ENCODE data around the gene TH.

DNA sequence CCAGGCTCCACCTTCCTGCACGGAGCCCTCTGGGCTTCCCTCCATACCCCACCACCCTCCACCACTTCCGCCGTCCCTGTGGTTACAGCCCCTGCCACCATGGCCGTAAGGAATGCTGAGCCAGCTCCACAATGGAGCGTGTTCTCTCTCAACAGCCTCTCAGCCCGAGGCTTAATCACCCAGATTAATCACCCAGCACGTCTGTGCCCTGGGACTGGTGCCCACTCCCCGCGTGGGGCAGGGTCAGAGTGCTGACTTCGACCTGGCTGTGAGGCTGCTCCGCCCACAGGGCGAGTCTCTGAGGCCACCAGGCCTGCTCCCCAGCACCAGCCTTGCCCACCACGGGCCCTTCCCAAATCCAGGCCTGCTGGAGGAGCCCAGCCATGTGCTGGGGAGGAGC lies 4.0 kb upstream of the TH start:
- TF ChIP-seq, protein P1, sequence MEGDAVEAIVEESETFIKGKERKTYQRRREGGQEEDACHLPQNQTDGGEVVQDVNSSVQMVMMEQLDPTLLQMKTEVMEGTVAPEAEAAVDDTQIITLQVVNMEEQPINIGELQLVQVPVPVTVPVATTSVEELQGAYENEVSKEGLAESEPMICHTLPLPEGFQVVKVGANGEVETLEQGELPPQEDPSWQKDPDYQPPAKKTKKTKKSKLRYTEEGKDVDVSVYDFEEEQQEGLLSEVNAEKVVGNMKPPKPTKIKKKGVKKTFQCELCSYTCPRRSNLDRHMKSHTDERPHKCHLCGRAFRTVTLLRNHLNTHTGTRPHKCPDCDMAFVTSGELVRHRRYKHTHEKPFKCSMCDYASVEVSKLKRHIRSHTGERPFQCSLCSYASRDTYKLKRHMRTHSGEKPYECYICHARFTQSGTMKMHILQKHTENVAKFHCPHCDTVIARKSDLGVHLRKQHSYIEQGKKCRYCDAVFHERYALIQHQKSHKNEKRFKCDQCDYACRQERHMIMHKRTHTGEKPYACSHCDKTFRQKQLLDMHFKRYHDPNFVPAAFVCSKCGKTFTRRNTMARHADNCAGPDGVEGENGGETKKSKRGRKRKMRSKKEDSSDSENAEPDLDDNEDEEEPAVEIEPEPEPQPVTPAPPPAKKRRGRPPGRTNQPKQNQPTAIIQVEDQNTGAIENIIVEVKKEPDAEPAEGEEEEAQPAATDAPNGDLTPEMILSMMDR (IDR thresholded peaks at IDR 0.05), result no peak
- TF ChIP-seq RAD21 (IDR thresholded peaks at IDR 0.05; ENCODE audit: low read length) (no peak), RCOR1 (IDR thresholded peaks at IDR 0.05; ENCODE audit: low read length) (no peak), EP300 (IDR thresholded peaks at IDR 0.05; ENCODE audit: borderline replicate concordance in 1 of 2, low read depth in 1 of 2, low read length in 1 of 2) (no peak), YY1 (IDR thresholded peaks at IDR 0.05; ENCODE audit: low read depth) (no peak), MEF2A (IDR thresholded peaks at IDR 0.05; ENCODE audit: borderline replicate concordance, low read depth) (no peak), GATA2 (CRISPR knock-in tag; IDR thresholded peaks at IDR 0.05) (no peak), EZH2phosphoT487 (IDR thresholded peaks at IDR 0.05; ENCODE audit: borderline replicate concordance, low read depth) (no peak), POLR2AphosphoS5 (IDR thresholded peaks at IDR 0.05; ENCODE audit: low read depth, low read length) (no peak)
- TF ChIP-seq, protein P2, sequence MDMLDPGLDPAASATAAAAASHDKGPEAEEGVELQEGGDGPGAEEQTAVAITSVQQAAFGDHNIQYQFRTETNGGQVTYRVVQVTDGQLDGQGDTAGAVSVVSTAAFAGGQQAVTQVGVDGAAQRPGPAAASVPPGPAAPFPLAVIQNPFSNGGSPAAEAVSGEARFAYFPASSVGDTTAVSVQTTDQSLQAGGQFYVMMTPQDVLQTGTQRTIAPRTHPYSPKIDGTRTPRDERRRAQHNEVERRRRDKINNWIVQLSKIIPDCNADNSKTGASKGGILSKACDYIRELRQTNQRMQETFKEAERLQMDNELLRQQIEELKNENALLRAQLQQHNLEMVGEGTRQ (IDR thresholded peaks at IDR 0.05; ENCODE audit: borderline replicate concordance, low read depth, low read length), result no peak
- TF ChIP-seq, protein P3, sequence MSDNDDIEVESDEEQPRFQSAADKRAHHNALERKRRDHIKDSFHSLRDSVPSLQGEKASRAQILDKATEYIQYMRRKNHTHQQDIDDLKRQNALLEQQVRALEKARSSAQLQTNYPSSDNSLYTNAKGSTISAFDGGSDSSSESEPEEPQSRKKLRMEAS (IDR thresholded peaks at IDR 0.05; ENCODE audit: low read depth), result no peak
